HG03039 (cell line): ENCODE measurements around the gene SYNPR.

Source experiments
- ATAC-seq: cut with Tn5 transposase; IDR thresholded peaks from one replicate; pipeline ENCODE4 v1.9.1; 2021; ENCODE audit warnings: mild to moderate bottlenecking, moderate library complexity; ENCODE audit not compliant: unreplicated experiment

SYNPR gene

DNA sequence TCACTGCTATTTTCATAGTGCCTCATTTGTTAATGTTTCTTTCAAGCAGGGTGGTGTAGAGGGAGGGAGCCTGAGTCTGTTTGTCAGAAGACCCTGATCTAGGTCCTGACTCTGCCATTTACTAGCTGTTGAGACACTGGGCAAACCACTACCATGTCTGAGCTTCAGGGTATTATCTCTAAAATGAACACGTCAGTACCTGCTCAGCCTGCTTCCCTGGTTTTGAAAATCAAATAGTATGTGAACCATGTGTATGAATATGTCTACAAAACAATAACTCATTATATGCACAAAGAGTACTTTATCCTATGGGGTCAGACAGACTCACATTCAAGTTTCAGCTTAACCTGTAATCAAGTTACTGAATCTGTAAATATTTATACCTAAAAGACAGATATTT lies 25.1 kb downstream of the SYNPR start:
- ATAC-seq: no peak

DNA sequence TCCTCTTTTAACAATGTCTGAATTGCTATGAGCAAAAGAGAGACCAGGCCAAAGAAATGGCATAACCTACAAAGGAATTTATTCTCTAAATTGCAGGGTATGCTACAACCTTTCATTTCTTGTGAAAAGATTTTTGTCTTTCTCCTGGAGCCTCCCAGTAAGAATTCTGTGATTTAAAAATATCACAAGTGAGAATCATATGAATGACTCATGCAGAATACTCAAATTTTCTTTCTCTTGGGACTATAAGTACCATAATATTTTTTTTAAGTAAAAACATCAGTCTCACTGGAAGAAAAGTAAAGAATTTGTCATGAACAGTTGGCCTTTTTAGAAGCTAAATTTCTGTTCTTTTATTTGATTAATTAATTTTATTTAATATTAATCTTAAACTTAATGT lies 26.3 kb downstream of the SYNPR start:
- no peak for ATAC-seq

DNA sequence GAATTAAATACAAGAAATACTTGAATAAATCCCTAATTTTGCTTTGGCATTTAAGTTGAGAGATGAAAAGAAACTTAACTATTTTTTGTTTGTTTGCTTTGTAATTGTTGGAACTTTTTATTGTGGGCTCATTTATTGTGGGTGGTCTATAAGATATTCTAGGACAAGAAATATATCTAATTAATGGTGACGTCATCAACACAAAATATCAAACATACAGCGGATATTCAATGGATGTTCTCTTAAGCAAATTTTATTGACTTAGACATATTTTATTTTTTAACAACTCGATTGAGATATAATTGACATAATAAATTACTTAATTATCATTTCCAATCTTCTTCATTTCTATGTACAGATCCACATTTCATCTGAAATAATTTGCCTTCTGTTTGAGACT lies 30.0 kb downstream of the SYNPR start:
- no peak for ATAC-seq

DNA sequence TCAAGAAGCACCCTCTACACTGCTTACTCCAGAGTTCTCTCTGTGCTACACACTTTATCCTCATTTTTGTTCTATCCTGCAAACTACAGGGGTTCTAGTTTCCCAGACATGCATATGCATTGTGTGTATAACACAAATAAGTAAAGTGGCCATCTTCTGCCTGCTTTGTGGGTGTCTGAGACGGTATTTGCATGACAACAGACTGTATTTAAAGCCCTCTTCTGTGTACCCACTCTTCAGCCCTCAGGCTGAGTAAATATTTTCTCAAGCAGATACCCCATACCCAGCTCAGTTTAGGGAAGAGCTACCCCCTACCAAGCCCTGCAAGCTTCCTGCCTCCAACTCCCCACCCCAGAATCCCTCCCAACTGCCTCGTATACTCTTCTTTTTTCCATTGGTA lies 31.7 kb downstream of the SYNPR start:
- ATAC-seq: no peak

DNA sequence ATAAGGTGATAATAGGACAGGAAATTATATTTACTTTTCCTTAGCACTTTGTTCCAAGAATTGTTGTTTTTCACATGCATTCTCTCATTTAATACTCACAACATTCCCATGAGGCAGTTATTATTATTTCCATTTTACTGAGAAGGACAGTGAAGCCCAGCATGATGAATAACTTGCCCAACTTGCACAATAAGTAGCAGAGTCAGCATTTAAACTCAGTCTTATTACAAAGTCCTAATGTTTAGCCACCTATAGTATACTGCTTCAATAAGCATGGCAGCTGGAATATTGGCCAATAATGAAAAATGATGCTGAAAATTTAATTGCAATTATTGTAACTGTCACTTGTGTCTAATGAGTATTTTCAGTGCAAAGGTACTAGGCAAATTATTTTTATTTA lies 45.7 kb downstream of the SYNPR start:
- ATAC-seq: no peak

DNA sequence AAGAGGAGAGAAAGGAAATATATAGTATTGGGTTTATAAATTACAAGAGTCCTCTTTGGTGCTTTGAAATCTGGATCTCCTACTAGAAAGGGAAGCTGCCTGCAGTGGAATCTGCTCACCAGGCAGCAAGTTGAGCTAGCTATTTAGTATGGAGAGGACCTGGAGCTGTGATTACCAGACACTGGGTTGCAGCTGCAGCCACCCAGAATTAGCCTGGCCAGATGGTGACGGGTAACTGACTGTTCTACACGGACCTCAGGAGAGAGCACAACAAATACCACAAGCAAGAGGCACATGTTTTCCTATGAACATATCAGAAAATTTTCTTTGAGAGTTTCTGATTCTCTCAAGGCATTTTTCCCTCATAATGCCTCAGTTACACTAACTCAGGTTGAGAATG lies 46.5 kb downstream of the SYNPR start:
- no peak for ATAC-seq

DNA sequence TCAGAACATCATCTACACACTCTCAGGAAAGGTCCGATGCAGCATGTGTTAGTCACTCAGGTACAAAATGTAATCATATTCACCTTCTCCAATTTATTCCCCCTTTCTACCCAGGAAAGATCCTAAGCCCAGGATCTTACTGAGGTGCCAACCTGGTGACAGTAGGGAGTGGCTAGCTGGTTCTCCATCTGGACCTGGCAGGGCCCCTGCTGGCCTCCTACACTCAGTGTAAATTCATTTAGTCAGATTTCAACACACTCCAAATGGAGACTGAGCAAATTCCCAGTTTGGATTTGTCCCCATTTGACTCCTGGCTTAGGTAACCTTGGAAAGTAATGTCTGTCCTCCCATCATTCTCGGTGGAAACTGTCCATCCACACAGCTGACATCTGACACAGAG lies 47.3 kb downstream of the SYNPR start:
- no peak for ATAC-seq

DNA sequence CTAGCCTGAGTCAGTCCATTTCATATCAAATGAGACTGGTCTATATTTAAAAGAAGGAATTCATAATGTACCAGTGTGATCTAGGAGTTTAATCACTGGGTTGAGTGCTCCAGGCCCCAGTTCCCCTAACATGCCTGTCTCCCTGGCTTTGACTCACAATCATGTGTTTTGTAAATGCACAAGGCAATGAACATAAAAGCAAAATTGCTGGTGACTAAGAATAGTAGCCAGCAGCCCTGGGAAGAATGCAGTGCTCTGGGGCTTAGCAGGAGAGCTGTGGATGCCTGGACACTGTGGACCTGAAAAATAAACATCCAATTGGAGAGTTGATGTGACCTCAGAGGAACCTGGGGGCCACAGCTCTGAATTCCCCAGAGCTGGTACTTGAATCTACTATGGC lies 50.3 kb downstream of the SYNPR start:
- ATAC-seq: no peak

DNA sequence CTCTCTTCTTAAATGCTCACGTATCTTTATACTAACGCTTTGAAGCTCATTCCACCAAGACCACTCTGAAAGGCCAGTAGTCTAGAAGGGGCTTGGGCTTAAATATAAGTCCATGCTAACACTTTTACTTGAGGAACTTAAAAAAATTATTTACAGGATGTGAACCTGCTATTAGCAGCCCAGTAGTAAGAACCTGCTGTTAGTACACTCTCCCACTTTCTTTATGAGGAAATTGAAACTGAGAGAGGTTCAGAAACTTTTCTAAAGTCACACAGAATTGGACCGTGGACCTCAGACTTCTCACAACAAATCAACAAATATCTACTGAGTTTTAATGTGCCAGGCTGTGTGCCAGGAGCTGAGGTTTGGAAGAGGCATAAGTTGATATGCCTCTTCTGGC lies 53.4 kb downstream of the SYNPR start:
- no peak for ATAC-seq

DNA sequence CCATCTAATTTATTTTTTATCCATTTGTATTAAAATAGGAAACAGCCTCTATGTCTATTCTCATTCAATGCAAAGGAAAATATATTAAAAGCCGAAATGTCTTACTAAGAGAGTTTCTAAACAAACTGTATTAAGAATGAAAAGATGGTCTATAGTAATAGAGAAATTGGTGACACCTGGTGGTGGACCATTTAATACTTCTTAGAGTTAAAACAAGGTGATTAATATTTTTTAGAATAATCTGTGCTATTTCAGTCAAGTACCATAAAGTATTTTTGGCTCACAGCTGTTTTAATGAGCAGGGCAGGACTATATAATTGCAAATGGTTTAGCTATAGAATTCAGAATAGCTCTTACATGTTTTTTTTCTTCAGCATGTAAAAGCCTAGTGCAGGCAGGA lies 55.7 kb downstream of the SYNPR start:
- ATAC-seq: no peak

DNA sequence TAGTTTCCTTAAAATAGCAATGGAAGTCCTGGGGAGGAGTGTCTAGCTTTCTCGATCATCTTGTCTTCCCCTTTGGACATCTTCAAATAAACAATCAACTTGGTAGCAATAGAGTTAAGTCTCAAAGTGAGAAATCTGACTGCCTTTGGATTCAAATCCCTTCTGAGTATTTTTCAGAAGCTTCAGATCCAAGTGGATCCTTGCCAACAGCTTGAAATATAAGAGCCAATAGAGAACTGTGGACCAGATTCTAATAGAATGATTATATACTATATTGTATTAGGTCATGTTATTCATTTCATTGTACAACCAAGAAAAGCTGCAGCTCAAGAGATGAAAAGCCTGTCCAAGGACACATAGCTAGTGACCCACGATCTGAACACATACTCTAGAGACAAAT lies 60.2 kb downstream of the SYNPR start:
- ATAC-seq: no peak

DNA sequence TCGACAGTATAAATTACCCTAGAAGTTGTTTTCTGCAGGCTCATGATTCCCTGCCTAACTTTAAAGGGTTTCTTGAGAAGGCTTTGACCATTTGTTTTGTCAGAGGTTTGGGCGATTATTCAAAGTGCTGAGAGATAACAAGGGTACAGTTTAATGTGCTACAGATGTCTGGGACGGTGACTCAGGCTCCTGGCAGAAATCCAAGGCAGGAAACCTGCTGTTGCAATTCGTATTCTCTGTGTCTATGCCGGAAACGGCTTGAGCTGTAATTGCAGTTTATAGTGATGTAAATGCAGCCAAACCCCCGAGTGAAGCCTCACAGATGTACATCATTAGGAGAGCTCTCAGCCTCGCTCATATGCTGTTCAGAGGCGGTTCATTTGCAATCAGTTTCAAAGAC lies 65.6 kb downstream of the SYNPR start:
- ATAC-seq: no peak

DNA sequence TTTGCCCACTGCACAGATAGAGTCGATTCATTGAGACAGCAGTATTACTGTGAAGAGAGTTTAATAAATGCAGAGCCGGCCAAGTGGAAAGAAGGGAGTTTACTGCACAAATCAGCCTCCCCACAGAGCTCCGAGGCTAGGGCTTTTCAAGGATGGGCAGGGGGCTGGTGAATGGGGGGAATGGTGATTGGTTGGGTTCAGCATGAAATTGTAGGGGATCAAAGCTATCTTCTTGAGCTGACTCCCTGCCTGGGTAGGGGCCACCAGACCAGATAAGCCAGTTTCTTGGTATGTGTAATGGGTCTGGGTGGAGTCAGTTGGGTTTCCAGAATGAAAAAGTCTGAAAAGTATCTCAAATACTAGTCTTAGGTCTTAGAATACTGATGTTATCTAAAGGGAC lies 66.6 kb downstream of the SYNPR start:
- no peak for ATAC-seq

DNA sequence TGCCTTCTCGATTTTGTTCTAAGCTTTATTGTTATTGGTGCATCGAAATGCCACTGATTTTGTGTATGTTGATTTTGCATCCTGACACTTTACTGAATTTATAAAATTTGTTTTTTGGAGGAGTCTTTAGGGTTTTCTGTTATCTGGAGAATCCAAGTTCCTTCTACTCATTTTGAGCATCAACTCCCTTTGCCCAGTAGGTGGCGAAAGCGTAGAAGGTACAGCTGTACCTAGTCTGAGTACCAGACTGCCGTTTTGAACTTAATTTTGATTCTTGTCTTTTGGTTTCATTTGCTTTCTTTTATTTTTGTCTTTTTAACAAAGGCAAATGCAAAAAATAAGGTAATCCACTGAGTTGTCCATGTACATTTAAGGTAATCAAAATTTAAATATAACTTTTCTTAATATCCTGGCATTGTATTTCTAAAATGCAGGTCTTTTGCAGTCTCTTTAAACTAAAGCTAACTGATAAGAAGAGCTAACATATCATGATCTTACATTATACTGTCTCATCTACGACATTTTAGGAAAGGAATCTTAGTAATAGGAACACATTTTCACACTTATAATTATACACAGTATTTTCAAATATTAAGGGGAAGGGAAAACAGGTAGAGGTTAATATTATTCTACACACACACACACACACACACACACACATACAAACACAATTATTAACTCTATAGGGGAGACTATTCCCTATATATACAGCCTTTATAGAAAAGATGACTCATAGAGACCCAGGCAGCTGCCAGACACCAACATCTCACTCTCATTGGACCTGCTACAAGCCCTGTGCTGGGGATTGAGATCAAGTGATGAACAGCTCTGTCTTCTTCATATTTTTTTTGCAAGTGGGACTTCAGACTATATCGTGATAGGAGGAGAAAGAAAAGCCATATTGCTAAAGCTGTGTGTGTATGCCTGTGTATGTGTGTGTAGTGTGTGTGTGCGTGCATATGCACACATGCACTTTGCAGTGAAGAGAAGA lies 71.8 kb downstream of the SYNPR start:
- ATAC-seq: peak; percentile 83

DNA sequence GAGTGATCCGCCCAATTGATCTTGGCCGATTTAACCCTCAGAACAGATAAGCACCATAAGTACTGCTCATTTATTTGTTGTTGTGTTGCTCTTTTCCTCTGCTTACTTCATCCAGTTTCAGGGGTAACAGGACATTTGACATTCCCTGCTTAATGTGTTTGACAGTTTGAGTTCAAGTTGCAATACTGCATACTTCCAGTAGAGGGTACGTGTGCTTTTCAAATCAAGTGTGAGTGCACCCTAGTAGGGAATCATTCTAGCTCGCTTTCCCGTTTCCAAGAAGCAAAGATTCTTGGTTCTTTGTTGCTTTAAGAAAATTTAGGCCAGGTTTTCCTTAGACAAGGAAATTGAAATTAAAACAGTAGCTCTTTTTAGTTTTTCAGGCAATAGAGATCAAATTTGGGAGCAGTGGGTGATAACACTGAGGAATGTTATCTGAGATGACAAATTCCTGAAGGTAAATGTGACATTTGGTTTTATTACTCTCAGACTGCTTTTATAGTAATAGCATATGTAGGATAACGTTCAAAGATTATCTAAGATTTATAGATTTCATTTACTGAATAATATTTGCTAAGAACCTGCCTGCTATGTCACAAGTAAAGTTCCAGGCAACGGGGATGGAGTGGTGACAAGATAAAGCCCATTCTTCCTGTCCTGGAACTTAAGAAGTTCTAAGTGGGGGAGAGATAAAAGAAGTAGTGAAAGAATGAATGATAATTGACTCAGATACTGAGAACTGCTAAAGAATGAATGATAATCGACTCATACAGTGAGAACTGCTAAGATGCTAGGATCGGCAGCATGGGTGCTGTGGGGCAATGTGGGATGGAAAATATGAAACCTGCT lies 73.3 kb downstream of the SYNPR start:
- ATAC-seq: no peak

DNA sequence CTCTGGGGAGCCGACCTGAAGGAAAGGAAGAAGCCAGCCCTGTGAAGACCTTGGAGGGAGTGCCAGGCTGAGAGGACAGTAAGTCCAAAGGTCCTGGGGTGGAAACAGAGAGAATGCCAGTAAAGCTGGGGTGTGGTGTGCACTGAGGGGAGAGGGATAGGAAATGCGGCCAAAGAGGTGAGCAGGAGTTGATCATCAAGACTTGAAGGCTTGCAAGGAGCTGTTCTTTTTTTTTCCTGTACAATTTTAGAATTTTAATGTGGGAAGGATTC lies 73.8 kb downstream of the SYNPR start:
- no peak for ATAC-seq

DNA sequence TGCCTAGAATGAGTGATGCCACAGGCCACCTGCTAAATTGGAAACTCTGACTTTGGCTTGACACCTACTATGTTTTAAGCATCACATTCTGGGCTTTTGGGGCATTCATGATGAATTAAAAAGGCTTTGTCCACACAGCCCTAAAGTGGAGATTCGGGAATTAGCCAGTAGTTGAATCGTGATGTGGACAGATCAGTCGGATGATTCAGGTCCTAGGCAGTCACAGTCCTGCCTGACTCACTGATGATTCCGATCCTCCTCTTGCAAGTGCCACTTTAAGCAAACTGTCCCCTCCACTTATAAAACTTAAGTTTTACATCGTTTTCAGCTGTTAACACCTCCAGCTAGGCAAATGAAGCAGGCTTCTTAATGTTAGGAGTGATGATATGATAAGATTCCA lies 75.3 kb downstream of the SYNPR start:
- no peak for ATAC-seq

DNA sequence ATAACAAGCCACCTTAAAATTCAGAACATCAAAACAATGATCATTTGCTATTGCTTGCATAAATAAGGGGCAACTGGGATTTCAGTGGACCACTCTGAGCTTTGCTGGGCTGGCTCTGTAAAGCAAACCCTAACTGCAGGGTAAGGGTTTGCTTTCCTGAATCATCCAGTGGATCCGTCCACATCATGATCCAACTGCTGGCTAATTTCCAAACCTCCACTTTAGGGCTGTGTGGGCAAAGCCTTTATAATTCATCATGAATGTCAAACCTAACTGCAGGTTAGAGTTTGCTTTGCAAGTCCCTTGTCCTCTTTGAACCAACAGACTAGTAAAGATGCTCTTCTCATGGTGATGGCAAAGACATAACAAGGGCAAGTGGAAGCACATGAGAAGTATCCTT lies 76.1 kb downstream of the SYNPR start:
- ATAC-seq: no peak

DNA sequence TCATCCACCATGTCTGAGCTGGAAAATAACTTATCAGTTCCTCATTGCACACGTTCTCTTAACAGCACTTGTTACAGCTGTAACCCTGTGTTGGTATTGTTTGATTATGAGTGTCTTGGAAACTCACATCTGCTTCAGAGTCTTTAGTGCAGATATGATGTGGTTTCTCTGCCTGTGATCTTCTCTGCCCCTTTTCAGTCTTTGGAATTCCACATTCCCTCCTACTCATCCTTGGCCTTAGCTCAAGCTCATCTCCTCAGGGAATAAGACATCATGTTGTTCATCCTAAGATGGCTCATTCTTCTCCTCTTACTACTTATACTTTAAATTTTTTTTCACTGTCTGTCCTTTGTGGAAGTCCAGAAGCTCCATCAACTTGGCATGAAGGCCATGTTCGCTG lies 77.7 kb downstream of the SYNPR start:
- ATAC-seq: no peak

DNA sequence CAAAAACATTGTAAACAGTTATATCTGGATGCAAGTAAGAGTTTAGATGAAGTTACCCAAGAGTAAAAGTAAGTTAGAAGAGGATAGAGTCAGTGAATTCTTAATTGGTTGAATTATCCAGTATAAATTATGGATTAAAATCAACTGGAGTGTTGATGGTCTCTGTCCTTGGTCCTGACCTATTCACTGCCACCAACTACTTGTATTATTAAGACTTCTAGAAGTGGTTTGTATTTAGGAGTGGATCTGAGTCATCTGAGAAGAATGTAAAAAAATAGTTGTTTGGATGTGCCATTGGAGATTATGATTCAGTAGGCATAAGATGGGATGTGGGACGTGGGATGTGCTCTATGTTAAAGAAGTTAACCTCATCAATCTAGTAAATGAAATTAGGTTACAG lies 86.4 kb downstream of the SYNPR start:
- no peak for ATAC-seq

DNA sequence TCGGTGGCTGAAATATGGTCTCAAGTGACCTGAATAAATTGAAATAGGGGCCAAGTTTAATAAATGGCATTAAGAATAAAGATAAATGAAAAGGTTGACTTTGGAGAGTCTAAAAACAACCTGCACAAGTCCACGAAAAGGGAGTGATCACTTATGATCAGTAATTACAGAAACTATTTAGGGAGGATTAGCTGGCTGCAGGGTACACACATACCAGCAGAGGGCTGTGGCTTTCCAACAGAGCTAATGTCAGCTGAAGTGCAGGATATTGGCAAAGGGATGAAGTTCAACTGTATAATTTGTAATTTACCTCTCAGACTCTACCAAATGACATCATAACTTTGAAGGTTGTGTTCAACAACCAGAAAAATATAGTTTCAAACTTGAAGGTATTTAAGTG lies 86.8 kb downstream of the SYNPR start:
- ATAC-seq: no peak

DNA sequence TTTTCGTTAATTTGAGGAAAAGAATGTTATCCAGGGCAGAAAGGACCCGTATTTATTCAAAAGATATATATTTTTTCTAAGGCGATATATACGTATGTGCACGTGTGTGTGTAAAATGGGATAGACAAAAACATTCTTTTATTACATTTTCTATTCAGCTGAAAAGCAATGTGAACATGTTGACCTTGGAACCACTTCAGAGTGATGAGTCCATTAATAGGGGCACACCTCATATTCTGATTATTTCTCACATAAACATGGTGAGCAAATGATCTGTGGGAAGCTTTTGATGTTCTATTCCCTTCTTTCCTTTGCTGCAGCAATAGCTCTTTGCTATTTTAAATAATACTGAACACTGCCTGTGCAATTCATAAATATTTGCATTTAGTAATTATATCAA lies 87.6 kb downstream of the SYNPR start:
- ATAC-seq: no peak
